Heart left ventricle (tissue), 13 donors: ENCODE measurements around the gene PLRG1.

ENCODE experiments used
- POLR2A ChIP-seq, 2 donors: fragments of 450-650 bp; IDR thresholded peaks; one replicate each; pipeline ENCODE4 v1.6.1; 2017; ENCODE audit warnings: antibody characterized with exemption in 2 of 2, mild to moderate bottlenecking in 2 of 2, moderate library complexity in 2 of 2
- TF ChIP-seq, protein P1 (sequence below), 12 donors: fragments of 200-600 bp; sonication (generic) in 4 of 12; IDR thresholded peaks; one replicate each; pipeline versions ENCODE4 v1.5.0 to v1.8.0; 2018 to 2022; ENCODE audit warnings: antibody characterized with exemption in 12 of 12, mild to moderate bottlenecking in 5 of 12
- donor health status: ischemic (EF 13 %, LVEDD 7.1; RV severe dilation, severe dysfunction).
- donor health status: DM: no; HTN: yes; CAD: no.
- donor health status: DM: no; HTN: no; CAD: no.
- donor health status: ischemic (EF 25% LVEDD 6.9; RV normal size, moderate dysfunction).
- donor health status: ischemic (EF 25% LVEDD 5.7; RV mildly dilated, moderate dysfunction).
- donor health status: ischemic (EF 35%, LVEDD 5.7; RV mildly dilated, moderate dysfunction).
- donor health status: nonischemic (EF 11% LVEDD 7.7; RV severe dilation, severe dysfunction).
- donor health status: DM: yes; HTN: yes; CAD: no.
- donor health status: PGD.
- donor health status: ischemic (EF 29% LVEDD 5.4; RV normal size, mild dysfunction).
- donor health status: nonischemic (EF 23%, LVEDD 6.1; RV moderate dilation, normal function).

DNA sequence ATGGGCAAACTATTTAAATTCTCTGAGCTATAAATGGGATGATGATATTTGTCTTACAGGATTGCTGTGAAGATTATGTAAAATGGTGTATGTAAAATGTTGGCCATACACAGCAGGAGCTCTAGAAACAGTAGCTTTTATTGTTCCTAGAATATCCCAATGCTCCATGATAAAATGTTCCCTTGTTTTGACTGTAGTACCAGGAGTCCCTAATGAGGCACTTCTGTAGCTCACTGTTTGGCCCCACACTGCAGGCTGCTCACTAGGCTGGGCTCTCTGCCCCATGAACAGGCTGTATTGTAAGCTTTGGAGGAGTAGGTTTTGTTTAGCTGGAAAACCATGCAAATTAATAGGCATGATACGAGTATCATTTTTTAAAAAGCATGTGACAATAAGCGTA is 43.7 kb upstream of the PLRG1 start:
- TF ChIP-seq POLR2A (IDR thresholded peaks at IDR 0.05), result no peak
- TF ChIP-seq, protein P1, sequence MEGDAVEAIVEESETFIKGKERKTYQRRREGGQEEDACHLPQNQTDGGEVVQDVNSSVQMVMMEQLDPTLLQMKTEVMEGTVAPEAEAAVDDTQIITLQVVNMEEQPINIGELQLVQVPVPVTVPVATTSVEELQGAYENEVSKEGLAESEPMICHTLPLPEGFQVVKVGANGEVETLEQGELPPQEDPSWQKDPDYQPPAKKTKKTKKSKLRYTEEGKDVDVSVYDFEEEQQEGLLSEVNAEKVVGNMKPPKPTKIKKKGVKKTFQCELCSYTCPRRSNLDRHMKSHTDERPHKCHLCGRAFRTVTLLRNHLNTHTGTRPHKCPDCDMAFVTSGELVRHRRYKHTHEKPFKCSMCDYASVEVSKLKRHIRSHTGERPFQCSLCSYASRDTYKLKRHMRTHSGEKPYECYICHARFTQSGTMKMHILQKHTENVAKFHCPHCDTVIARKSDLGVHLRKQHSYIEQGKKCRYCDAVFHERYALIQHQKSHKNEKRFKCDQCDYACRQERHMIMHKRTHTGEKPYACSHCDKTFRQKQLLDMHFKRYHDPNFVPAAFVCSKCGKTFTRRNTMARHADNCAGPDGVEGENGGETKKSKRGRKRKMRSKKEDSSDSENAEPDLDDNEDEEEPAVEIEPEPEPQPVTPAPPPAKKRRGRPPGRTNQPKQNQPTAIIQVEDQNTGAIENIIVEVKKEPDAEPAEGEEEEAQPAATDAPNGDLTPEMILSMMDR (IDR thresholded peaks at IDR 0.05), result no peak
